Measurements from ENCODE around the gene SHLD1.
"Not testable (repeated sequence)": the region's sequence is repeated elsewhere in the genome, so short reads cannot be mapped to it uniquely, and the experiment has no call there.

GRCh38 chr20:5781367-5781766, 31.2 kb downstream of the SHLD1 start:
- TF ChIP-seq, protein P1, sequence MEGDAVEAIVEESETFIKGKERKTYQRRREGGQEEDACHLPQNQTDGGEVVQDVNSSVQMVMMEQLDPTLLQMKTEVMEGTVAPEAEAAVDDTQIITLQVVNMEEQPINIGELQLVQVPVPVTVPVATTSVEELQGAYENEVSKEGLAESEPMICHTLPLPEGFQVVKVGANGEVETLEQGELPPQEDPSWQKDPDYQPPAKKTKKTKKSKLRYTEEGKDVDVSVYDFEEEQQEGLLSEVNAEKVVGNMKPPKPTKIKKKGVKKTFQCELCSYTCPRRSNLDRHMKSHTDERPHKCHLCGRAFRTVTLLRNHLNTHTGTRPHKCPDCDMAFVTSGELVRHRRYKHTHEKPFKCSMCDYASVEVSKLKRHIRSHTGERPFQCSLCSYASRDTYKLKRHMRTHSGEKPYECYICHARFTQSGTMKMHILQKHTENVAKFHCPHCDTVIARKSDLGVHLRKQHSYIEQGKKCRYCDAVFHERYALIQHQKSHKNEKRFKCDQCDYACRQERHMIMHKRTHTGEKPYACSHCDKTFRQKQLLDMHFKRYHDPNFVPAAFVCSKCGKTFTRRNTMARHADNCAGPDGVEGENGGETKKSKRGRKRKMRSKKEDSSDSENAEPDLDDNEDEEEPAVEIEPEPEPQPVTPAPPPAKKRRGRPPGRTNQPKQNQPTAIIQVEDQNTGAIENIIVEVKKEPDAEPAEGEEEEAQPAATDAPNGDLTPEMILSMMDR (IDR thresholded peaks at IDR 0.05) = not testable (repeated sequence)
- TF ChIP-seq POLR2A (IDR thresholded peaks at IDR 0.05) = not testable (repeated sequence)
